Testis (tissue), 3 donors: Measurements from ENCODE around the gene PITX1. TPM values are rescaled to one million over a fixed set of nuclear protein-coding genes. Genes with fewer than 3 reads are reported as not detected.

Experiments used
- DNase-seq: peaks from one replicate; pipeline ENCODE4 v3.0.0-alpha.2; 2019
- H3K27ac ChIP-seq, 2 donors: fragments of 200-600 bp; sonication (generic); one replicate each; pipeline ENCODE4 v1.5.1; 2019
- H3K27me3 ChIP-seq: fragments of 200-600 bp; sonication (generic); one replicate; pipeline ENCODE4 v1.5.1; 2019
- H3K36me3 ChIP-seq: fragments of 200-600 bp; sonication (generic); one replicate; pipeline ENCODE4 v1.5.1; 2017; ENCODE audit warnings: low read depth; ENCODE audit errors: missing control alignments
- H3K4me1 ChIP-seq: fragments of 200-600 bp; sonication (generic); one replicate; pipeline ENCODE4 v1.5.1; 2019
- H3K4me3 ChIP-seq, 2 donors: fragments of 200-600 bp; sonication (generic); one replicate each; pipeline ENCODE4 v1.5.1; 2017 to 2019
- H3K9me3 ChIP-seq: fragments of 200-600 bp; sonication (generic); one replicate; pipeline ENCODE4 v1.5.1; 2017
- CTCF ChIP-seq, 3 experiments: fragments of 450-650 bp in 2 of 3; fragments of 200-600 bp in 1 of 3; sonication (generic) in 1 of 3; IDR thresholded peaks; one replicate each; pipeline ENCODE4 v1.5.1; 2016 to 2019; ENCODE audit warnings: antibody characterized with exemption in 3 of 3, mild to moderate bottlenecking in 2 of 3, moderate library complexity in 1 of 3
- POLR2A ChIP-seq: fragments of 450-650 bp; IDR thresholded peaks from one replicate; pipeline ENCODE4 v1.6.1; 2017; ENCODE audit warnings: antibody characterized with exemption, mild to moderate bottlenecking, moderate library complexity
- WGBS, 2 donors: methylation state at CpG; one replicate each; pipeline ENCODE4 v1.1.5; 2018; 5-methylcytosine and 5-hydroxymethylcytosine counted together
- intact Hi-C: fragments of 100-400 bp; cut with DNase I; formaldehyde crosslinking; loops from one replicate; pipeline ENCODE4 v1.15.1; 2023; ENCODE audit warnings: low total_unique reads
- polyA plus RNA-seq: library from polyadenylated mRNA; stranded (reverse); fragments of 350-450 nt; fragmentation: Illumina TruSeq; extraction: RNeasy Lipid Tissue Mini Kit (QIAGEN cat#74804); gene quantifications from one replicate; pipeline ENCODE4 v1.2.3, GENCODE V29; 2014; ENCODE audit warnings: low read depth, low replicate concordance; ENCODE audit not compliant: insufficient read depth
- total RNA-seq, 2 donors: library from RNA; depleted of rRNA; stranded (reverse); fragments of >200 nt; gene quantifications; one replicate each; pipeline ENCODE4 v1.2.3, GENCODE V29; 2016

PITX1 gene
- total and polyA plus RNA-seq, 3 donors from 2014 or later: 3.0 to 4.1 (median 3.6) TPM

- TF ChIP-seq CTCF (IDR thresholded peaks at IDR 0.05): no peak
- TF ChIP-seq POLR2A: no peak
- H3K27ac ChIP-seq: no peak overlapping the region
- no peaks in the 10 kb centered on the region for H3K9me3 ChIP-seq
- H3K4me1 ChIP-seq: no peaks in the 10 kb centered on the region
- intact Hi-C loops: no loop called here
- DNase-seq: no peak
- H3K27me3 ChIP-seq: no peaks in the 10 kb centered on the region
- no peaks in the 10 kb centered on the region for H3K36me3 ChIP-seq
- WGBS, 2 donors: 47 to 73% methylated on average over 2 of the region's 2 CpGs
- no peak overlapping the region for H3K4me3 ChIP-seq
These were observed 13.3 kb upstream of the PITX1 start for GRCh38 chr5:135047347-135047695.

- intact Hi-C loops: no loop called here
- no peak for DNase-seq
- H3K27me3 ChIP-seq: no peaks in the 10 kb centered on the region
- no peak overlapping the region for H3K4me3 ChIP-seq
- WGBS, 2 donors: 72 to 78% methylated on average over 5 of the region's 5 CpGs
- H3K4me1 ChIP-seq: no peaks in the 10 kb centered on the region
- no peaks in the 10 kb centered on the region for H3K36me3 ChIP-seq
- H3K27ac ChIP-seq: no peak overlapping the region
- TF ChIP-seq CTCF (IDR thresholded peaks at IDR 0.05): no peak
- TF ChIP-seq POLR2A: no peak
- no peaks in the 10 kb centered on the region for H3K9me3 ChIP-seq
These were observed 12.8 kb upstream of the PITX1 start for GRCh38 chr5:135046661-135047346.

- H3K27ac ChIP-seq: no peak overlapping the region
- DNase-seq: no peak
- H3K4me3 ChIP-seq: no peak overlapping the region
- intact Hi-C loops: no loop called here
- H3K27me3 ChIP-seq: no peaks in the 10 kb centered on the region
- no peaks in the 10 kb centered on the region for H3K9me3 ChIP-seq
- H3K36me3 ChIP-seq: no peaks in the 10 kb centered on the region
- H3K4me1 ChIP-seq: no peaks in the 10 kb centered on the region
- TF ChIP-seq POLR2A: no peak
- TF ChIP-seq CTCF (IDR thresholded peaks at IDR 0.05): no peak
These were observed 11.5 kb upstream of the PITX1 start for GRCh38 chr5:135045488-135045887.

GRCh38 chr5:135042595-135042994 lies 8.6 kb upstream of the PITX1 start:
- 84 to 91% methylated on average over 1 of the region's 1 CpG for WGBS, 2 donors
- no peak for TF ChIP-seq CTCF (IDR thresholded peaks at IDR 0.05)
- no peak for TF ChIP-seq POLR2A
- no peak for DNase-seq
- no peak overlapping the region for H3K4me3 ChIP-seq
- H3K27ac ChIP-seq: no peak overlapping the region
- no peaks in the 10 kb centered on the region for H3K36me3 ChIP-seq
- H3K9me3 ChIP-seq: no peaks in the 10 kb centered on the region
- no peaks in the 10 kb centered on the region for H3K27me3 ChIP-seq
- H3K4me1 ChIP-seq: peaks cover 6% of the 10 kb centered on the region
- intact Hi-C loops: no loop called here

- no peak for DNase-seq
- H3K27me3 ChIP-seq: no peaks in the 10 kb centered on the region
- H3K9me3 ChIP-seq: no peaks in the 10 kb centered on the region
- WGBS, 2 donors: 79 to 81% methylated on average over 3 of the region's 3 CpGs
- H3K36me3 ChIP-seq: no peaks in the 10 kb centered on the region
- peaks cover 6% of the 10 kb centered on the region for H3K4me1 ChIP-seq
- intact Hi-C loops: no loop called here
- TF ChIP-seq POLR2A: no peak
- no peak for TF ChIP-seq CTCF (IDR thresholded peaks at IDR 0.05)
- no peak overlapping the region for H3K4me3 ChIP-seq
- no peak overlapping the region for H3K27ac ChIP-seq
These were observed 7.7 kb upstream of the PITX1 start for GRCh38 chr5:135041726-135042125.
